ENCODE measurements around the gene APMAP. TPM values are rescaled to one million over a fixed set of nuclear protein-coding genes. Genes with fewer than 3 reads are reported as not detected.
A peak's percentile ranks its signal among the peaks of the same experiment; 100 is the strongest.

Gene APMAP
- total and polyA plus RNA-seq, 2 of the 13 experiments (the other 11 are each of a cell fraction or from before 2014, with no cell fraction given) = 168 to 214 TPM

DNA sequence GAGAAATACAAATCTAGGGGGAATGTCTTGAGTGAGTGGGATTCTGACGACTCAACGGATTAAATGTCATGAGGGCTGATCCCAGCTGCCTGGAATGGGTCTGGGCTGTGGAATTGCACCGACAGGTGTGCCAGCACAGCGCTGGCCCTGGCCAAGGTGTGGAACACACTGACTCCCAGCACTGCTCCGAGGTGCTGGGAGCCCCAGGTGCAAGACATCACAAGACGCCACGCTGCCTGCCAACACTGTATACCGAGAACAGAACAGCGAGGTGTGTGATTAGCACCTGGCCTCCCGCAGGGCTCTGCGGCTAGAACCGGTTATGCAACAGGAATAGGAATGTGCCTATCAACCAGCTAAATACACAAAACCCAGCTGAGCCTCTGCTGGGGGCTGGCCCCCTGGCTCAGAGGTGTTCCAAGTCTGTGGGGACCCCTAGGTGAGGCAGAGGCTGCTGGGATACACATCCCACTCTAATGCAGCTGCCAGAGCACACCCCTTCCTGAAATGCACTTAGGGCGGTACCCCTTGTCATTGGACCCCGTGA is 24.8 kb upstream of the APMAP start (continued):
- TF ChIP-seq, protein P1, sequence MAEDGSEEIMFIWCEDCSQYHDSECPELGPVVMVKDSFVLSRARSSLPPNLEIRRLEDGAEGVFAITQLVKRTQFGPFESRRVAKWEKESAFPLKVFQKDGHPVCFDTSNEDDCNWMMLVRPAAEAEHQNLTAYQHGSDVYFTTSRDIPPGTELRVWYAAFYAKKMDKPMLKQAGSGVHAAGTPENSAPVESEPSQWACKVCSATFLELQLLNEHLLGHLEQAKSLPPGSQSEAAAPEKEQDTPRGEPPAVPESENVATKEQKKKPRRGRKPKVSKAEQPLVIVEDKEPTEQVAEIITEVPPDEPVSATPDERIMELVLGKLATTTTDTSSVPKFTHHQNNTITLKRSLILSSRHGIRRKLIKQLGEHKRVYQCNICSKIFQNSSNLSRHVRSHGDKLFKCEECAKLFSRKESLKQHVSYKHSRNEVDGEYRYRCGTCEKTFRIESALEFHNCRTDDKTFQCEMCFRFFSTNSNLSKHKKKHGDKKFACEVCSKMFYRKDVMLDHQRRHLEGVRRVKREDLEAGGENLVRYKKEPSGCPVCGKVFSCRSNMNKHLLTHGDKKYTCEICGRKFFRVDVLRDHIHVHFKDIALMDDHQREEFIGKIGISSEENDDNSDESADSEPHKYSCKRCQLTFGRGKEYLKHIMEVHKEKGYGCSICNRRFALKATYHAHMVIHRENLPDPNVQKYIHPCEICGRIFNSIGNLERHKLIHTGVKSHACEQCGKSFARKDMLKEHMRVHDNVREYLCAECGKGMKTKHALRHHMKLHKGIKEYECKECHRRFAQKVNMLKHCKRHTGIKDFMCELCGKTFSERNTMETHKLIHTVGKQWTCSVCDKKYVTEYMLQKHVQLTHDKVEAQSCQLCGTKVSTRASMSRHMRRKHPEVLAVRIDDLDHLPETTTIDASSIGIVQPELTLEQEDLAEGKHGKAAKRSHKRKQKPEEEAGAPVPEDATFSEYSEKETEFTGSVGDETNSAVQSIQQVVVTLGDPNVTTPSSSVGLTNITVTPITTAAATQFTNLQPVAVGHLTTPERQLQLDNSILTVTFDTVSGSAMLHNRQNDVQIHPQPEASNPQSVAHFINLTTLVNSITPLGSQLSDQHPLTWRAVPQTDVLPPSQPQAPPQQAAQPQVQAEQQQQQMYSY (CRISPR knock-in tag; IDR thresholded peaks at IDR 0.05) = 0 out of 2 replicates have a peak, but pooled peaks have one; percentile 39
- TF ChIP-seq FOSL2 (CRISPR knock-in tag; IDR thresholded peaks at IDR 0.05) (peak; percentile 50), PHF21A (CRISPR knock-in tag; IDR thresholded peaks at IDR 0.05) (peak; percentile 62), ZNF839 (CRISPR knock-in tag; IDR thresholded peaks at IDR 0.05; ENCODE audit: borderline replicate concordance) (0 out of 2 replicates have a peak, but pooled peaks have one; percentile 30), ARNT (IDR thresholded peaks at IDR 0.05) (no peak), ZSCAN12 (CRISPR knock-in tag; IDR thresholded peaks at IDR 0.05) (no peak), RARA (CRISPR knock-in tag; IDR thresholded peaks at IDR 0.05) (peak; percentile 33; the same call in 1 of the 2 replicates), ZNF274 (CRISPR knock-in tag; IDR thresholded peaks at IDR 0.05) (no peak), TGIF2 (CRISPR knock-in tag; IDR thresholded peaks at IDR 0.05) (peak; percentile 56; the same call in 1 of the 2 replicates), TBX2 (CRISPR knock-in tag; IDR thresholded peaks at IDR 0.05; ENCODE audit: borderline replicate concordance) (peak; percentile 88), SOX6 (IDR thresholded peaks at IDR 0.05) (no peak), SOX6 (CRISPR knock-in tag; IDR thresholded peaks at IDR 0.05) (peak; percentile 56), ISL2 (CRISPR knock-in tag; IDR thresholded peaks at IDR 0.05) (peak; percentile 59; the same call in 1 of the 2 replicates), FOXC1 (CRISPR knock-in tag; IDR thresholded peaks at IDR 0.05; ENCODE audit: borderline replicate concordance) (peak; percentile 34; the same call in 1 of the 2 replicates), BRD4 (CRISPR knock-in tag; IDR thresholded peaks at IDR 0.05) (0 out of 2 replicates have a peak, but pooled peaks have one; percentile 46), ZNF224 (CRISPR knock-in tag; IDR thresholded peaks at IDR 0.05) (no peak), TOPORS (CRISPR knock-in tag; IDR thresholded peaks at IDR 0.05) (no peak), ZBTB38 (CRISPR knock-in tag; IDR thresholded peaks at IDR 0.05) (0 out of 2 replicates have a peak, but pooled peaks have one; percentile 48), MIXL1 (CRISPR knock-in tag; IDR thresholded peaks at IDR 0.05) (no peak), ZNF260 (CRISPR knock-in tag; IDR thresholded peaks at IDR 0.05; ENCODE audit: borderline replicate concordance, low read depth) (no peak)
- TF ChIP-seq, protein P2, sequence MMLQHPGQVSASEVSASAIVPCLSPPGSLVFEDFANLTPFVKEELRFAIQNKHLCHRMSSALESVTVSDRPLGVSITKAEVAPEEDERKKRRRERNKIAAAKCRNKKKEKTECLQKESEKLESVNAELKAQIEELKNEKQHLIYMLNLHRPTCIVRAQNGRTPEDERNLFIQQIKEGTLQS (CRISPR knock-in tag; IDR thresholded peaks at IDR 0.05) = peak; percentile 47; the same call in 1 of the 2 replicates
- TF ChIP-seq, protein P3, sequence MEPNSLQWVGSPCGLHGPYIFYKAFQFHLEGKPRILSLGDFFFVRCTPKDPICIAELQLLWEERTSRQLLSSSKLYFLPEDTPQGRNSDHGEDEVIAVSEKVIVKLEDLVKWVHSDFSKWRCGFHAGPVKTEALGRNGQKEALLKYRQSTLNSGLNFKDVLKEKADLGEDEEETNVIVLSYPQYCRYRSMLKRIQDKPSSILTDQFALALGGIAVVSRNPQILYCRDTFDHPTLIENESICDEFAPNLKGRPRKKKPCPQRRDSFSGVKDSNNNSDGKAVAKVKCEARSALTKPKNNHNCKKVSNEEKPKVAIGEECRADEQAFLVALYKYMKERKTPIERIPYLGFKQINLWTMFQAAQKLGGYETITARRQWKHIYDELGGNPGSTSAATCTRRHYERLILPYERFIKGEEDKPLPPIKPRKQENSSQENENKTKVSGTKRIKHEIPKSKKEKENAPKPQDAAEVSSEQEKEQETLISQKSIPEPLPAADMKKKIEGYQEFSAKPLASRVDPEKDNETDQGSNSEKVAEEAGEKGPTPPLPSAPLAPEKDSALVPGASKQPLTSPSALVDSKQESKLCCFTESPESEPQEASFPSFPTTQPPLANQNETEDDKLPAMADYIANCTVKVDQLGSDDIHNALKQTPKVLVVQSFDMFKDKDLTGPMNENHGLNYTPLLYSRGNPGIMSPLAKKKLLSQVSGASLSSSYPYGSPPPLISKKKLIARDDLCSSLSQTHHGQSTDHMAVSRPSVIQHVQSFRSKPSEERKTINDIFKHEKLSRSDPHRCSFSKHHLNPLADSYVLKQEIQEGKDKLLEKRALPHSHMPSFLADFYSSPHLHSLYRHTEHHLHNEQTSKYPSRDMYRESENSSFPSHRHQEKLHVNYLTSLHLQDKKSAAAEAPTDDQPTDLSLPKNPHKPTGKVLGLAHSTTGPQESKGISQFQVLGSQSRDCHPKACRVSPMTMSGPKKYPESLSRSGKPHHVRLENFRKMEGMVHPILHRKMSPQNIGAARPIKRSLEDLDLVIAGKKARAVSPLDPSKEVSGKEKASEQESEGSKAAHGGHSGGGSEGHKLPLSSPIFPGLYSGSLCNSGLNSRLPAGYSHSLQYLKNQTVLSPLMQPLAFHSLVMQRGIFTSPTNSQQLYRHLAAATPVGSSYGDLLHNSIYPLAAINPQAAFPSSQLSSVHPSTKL (CRISPR knock-in tag; IDR thresholded peaks at IDR 0.05) = peak; percentile 76
- TF ChIP-seq, protein P4, sequence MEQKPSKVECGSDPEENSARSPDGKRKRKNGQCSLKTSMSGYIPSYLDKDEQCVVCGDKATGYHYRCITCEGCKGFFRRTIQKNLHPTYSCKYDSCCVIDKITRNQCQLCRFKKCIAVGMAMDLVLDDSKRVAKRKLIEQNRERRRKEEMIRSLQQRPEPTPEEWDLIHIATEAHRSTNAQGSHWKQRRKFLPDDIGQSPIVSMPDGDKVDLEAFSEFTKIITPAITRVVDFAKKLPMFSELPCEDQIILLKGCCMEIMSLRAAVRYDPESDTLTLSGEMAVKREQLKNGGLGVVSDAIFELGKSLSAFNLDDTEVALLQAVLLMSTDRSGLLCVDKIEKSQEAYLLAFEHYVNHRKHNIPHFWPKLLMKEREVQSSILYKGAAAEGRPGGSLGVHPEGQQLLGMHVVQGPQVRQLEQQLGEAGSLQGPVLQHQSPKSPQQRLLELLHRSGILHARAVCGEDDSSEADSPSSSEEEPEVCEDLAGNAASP (CRISPR knock-in tag; IDR thresholded peaks at IDR 0.05; ENCODE audit: borderline replicate concordance) = peak; percentile 71; the same call in 1 of the 2 replicates

Measured in HepG2 (cell line).